NCI-H1930 (cell line): ENCODE data around the gene YES1.

ENCODE experiments used
- DNase-seq, 2 experiments: peaks; one replicate each; lab custom pipeline; 2025; lab: John Stamatoyannopoulos, UW

Gene YES1

DNA sequence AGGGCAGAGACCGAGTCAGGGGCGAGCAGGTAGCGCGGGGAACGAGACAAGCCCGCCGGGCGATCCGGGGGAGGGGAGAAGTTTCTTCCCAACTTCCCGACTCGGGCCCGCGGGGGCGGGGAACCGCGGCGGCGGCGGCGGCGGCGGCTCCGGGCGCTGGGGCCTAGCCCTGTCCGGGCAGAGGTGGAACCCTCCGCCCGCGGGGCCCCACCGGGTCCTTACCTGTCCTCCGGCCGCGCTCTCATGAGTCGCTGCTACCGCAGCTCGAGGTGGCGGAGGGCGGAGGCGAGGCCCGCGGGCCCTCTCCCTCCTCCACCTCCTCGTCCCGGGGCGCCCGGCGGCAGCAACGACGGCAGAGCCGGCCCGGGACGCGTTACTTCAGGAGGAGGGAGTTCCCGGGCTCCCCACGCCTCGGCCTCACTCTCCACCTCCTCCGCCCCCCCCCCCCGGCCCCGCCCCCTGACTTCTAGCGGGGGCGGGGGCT lies at the start of gene YES1:
Gene YES1 (minus strand): TSS at position 351 of the 484 bp plus-strand sequence. CDS start 55,415 bp downstream, outside the sequence.
- no peak for DNase-seq

DNA sequence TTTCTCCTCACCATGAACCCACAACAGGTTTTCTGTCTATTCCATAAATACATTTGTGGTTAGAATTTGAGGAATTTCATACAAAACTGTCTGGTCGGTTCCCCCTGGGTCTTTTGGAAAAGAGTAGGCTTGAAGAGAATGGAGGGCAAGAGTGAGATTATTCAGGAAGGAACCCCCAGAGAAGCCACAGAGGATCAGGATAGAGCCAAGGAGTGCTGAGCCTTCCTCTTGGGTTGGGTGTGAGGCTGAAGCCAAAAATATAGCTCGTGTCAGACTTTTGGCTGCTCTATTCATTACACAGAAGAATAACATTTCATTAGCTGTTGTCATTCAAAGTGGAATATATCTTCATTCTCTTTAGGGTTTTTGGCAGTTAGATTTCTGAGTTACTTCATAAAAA lies 45.9 kb upstream of the YES1 start:
- no peak for DNase-seq

DNA sequence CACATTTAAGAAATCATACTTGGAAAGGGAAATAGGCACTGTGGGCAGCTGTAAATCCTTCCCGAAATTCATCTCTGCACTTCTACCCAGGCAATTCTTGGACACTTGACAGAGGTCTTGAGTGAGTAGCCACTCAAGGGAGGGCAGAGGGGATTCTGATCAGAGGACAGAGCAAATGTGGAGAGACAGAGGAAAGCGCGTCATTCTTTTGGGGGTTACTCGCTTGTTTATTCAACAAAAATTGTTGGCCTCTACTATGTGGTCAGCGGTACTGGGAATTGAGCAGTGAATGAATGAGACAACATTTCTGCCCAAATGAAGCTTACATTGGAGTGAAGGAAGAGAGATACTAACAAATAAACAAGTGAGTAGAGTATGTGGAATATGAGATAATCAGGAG lies 41.4 kb upstream of the YES1 start:
- no peak for DNase-seq

DNA sequence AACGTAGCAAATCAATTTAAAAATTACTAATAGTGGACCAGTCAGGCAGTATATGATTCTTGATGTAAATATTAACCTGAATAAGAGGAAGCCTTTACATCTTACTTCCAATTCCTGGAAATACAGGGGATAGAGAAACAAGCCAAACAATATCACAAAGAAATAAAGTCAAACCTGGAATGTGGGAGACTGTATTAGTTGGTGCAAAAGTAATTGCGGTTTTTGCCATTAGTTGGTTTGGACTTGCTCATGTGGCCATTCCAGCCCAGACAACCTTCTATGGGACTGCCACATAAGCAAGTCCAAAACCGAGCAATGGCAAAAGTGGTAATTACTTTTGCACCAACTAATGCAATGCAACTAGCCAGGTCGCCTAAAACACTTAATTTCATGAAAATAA lies 38.9 kb upstream of the YES1 start:
- DNase-seq: no peak

DNA sequence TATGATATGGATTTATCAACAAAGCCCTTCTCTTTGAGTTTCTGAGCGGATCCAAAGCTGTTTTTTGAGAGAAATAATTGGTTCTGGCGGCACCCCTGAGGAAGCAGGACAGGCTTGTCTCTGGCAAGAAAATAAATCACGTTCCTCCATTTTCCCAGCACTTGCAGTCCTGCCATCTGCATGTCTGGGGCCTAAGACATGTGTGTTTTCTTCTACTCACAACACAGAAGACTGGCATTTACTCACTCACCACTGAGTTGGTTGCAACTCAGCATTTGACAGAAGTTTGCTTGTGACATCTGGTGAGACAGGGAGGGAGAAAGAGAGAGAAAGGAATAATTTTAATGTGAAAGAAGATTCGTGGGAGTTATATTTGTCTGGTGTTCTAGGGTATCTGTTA lies 37.0 kb upstream of the YES1 start:
- DNase-seq: no peak

DNA sequence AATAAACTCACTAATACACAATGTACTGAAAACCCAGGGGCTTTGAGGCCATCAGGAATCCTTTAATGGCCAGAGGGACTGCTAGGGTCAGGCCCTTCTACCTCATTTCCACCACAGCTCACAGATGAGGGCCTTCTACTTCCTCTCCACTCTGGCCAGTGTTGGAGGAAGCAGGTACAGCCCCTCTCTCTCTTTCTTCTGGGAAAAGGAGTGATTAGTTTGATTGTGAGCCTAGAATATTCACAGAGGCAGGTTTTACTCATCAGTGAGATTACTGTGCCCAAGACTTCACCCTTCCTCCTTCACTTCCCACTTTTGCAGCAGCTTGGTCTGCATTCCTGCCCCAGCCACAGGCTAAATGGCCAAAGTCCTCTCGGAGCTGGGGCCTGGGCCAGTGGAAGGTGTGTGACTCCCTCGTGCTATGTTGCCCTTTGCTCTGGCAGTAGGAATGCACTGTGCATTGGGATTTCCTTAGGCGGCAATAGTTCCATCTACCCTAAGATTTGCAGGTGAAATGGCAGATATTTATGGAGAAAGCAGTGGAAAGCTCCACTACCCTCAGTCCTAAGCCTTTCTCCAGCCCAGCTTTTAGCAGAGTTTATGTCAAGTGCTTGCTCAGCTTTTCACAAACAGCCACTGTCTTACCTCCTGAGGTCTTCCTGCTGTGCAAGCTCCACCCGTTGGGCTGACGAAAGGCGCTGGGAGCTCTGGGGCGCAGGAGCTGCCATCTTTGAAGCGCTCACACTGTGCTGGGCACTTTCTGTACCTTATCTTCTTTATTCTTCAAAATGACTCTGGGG lies 36.2 kb upstream of the YES1 start:
- DNase-seq: no peak

DNA sequence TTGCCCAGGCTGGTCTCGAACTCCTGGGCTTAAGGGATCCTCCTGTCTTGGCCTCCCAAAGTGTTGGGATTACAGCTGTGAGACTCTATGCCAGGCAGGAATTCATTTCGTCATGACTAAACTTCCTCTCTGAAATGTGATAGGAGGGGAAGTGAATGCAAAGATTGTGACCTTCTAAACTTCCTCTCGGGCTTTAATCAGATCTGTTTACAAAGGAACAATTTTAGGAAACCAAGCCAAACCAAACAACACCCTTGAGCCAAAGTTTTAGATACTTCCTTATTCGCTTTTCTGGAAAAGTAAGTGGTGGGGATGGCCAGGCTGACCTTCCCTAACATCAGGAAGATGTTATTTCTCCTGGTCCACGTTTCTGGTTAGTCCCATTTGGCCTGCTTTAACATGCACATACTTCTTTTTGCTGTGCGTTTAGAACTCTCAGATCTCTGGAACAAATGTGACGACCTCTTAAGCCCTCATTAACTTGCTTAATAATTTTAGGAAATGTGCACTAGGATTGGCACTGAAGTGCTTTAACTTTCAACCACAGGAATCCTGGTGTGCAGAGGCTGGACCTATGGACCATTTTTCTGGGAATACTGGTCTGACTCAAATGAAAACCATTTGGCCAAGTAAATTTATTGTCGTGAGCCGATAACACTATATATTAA lies 33.2 kb upstream of the YES1 start:
- no peak for DNase-seq

DNA sequence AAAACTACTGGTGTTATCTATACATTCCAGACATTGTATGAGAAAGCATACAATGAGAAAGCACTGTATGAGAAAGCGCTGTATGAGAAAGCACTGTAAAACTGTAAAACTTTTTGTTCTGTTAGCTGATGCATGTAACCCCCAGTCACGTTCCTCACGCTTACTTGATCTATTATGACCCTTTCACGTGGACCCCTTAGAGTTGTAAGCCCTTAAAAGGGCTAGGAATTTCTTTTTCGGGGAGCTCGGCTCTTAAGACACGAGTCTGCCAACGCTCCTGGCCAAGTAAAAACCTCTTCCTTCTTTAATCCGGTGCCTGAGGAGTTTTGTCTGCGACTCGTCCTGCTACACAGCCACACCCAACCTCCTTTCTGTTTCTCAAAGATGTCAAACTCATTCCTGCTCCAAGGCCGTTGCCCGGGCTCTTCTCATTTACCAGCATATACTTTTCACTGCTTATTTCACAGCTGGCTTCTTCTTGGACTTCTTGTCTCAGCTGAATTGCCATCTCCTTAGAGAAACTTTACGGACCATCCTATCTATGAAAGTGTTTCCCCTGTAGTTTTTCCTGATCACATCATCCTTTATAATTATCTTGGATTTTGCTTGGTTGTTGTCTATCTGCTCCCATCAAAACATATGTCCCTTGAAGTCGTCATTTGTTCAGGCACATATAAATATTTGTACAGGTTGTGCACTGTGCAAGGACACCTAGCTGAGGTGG lies 29.8 kb upstream of the YES1 start:
- no peak for DNase-seq

DNA sequence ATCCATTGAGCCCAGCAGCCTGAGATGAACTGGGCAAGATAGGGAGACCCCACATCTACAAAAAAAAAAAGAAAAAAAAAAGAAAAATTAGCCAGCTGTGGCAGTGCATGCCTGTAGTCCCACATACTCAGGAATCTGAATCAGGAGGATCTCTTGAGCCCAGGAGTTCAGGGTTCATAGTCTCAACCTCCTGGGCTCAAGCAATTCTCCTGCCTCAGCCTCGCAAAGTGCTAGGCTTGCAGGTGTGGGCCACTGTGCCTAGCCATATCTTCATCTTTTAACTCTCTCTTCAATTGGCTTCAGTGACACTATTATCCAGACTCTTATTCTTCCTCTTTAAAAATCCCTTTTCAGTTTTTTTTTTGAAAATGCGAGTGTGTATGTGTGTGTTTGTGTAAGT lies 28.5 kb upstream of the YES1 start:
- no peak for DNase-seq

DNA sequence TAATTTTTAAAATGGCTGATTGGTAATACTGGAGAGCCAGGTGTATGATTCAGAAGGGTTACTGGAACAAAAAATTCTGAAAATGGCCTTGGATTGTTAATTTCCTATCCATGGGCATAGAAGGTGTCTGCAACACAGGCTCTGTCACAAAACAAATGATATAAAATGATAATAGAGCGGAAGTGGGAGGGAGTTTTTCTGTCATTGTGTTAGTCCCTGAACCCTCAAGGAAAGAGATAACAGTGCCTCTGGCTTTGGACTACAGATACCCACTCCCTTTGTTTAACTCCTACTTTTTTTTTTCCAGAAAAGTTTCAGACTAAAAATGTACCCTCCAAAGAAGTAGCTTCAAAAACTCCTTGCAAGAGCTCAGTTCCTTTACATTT lies 28.0 kb upstream of the YES1 start:
- DNase-seq: no peak

DNA sequence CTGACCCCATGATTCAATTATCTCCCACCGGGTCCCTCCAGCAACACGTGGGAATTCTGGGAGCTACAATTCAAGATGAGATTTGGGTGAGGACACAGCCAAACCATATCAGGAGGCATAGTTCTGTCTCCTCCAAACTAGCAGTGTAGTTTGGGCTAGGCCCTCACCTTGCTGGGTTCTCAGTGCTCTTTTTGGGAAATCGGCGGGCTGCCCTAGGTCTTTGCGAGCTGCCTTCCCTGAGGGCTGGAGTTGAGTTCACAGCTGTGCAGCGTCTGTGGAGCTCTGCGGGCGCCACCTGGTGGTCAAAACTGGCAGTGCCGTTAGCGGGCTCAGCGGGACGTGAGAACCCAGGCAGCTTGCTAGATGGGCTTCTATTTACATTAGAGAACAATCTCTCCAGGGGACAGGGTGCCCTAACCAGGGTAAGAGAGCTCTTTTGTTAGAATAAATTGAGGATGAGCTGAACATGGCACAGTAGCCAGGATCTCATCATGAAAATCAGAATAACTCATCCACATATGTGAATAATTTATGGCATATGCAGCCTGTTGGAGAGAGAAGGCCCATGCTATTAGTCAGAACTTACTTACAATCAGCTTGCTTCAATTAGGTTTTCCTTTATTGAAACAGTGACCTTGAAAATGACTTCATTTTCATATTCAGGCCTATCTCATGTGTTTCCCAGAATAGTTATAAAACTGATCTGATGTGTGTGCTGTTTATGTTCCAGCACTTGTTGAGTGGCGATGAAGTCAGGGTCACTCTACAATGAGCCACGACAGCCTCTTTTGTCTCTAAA lies 27.4 kb upstream of the YES1 start:
- peak; percentile 32 to 38 for DNase-seq

DNA sequence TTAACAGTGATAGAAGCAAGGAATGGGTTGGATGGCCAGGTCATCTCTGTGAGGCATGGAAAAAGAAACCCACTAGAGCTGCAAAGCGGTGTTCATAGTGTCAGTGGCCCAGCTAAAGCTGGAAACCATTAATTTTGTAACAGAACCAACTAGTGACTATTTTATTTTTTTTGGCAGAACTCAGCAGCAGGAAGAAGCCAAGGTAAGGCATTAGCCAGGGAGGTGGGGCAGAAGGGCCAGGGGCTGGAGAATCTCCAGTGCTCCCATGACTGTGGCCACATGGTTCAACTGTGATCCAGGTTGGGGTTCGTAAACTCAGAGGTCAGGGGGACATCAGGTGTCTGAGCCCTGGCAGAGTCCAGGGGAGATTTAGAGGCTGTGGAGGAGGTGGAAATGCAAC lies 25.9 kb upstream of the YES1 start:
- no peak for DNase-seq

DNA sequence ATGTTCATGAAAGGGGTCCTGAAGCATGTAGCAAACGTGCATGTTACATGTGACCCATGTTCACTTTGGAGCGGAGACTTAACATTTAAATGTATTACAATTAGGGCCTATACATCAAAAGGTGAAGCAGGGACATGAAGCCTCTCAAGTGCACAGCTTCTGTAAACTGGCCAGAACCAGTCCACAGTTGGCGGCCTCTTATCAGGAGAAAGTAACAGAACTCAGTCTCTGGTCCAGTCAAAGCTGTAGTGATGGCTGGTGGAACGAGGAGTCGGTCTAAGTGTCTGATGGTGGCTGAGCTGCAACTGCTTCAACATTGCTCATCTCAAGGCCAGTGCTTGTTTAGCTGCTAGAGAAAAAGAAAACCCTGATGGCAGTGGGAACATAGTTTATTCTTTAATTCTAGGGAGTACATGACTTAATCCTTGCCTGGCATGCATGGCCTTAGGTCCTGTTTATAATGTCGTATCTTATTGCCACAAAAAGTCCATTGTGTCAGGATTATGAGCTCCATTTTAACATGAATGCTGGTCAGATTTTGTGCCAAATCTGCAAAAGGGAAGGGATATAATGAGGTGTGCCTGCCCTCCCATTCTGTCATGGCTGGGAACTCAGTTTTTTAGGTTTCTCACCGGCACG lies 22.2 kb upstream of the YES1 start:
- DNase-seq: no peak

DNA sequence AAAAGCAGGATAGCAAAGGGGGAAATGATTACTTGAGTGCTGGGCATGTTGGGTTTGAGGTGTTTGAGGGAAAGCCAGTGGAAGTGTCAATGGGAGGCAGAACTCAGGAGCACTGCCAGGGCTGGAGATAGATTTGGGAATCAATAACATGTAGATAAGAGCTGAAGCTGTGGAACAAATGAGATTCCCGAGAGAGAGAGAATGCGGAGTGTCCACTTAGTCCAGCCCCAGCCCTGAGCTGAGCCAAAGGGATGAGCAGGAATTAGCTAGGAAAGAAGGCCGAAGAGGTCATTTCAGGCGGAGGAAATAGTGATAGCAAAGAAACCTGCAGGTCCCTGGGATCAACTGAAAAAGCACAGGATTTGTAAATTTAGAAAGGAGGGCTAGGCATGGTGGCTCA lies 21.2 kb upstream of the YES1 start:
- DNase-seq: no peak

DNA sequence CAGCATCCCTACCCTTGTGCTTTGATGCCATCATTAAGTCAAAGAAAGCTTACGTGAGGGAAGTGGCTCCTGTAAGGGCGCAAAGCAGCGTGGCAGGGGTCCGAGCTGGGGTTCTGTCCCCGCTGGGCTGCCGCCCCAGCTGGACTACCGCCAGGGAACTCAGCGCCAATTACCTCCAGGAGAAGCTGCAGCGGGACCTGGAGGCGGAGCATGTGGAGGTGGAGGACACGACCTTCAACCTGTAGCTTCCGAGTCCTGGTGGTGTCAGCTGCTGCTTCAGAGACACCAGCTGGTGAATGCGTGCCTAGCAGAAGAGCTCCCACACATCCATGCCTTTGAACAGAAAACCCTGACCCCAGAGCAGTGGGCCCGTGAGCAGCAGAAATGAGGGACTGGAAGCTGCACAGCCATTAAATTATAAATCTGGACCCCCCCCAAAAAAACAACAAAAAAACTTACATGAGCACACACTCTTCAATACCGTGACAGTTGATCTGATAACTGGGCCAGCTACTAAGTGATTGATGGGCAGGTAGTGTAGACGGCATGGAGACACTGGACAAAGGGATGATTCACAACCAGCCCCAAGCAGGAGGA lies 20.1 kb upstream of the YES1 start:
- no peak for DNase-seq

DNA sequence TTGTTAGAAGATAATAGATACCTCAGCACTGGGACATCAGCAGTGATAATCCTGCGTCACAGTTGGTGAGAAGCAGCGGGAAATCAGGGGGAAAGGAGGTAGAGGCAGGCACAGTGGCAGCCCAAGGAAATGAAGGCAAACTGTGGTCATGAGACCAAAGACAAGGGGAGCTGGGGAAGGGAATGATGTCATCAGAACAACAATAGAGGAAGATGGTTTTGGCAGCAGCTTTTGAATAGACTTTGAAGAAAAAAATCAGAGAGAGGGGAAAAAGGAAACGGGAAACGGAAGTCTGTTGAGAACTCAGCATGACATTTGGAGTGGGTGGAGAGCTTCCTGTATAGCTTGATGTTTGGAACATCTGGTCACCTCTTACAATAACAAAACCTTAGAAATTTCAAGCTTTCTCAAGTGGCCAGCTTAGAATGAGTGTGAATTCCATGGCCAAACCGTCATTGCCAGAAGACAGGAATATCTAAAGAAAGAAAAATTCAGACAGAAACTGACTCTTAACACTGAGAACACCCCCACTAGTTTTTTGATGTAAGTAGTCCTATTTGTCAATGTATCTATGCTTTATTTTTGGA lies 18.4 kb upstream of the YES1 start:
- DNase-seq: no peak

DNA sequence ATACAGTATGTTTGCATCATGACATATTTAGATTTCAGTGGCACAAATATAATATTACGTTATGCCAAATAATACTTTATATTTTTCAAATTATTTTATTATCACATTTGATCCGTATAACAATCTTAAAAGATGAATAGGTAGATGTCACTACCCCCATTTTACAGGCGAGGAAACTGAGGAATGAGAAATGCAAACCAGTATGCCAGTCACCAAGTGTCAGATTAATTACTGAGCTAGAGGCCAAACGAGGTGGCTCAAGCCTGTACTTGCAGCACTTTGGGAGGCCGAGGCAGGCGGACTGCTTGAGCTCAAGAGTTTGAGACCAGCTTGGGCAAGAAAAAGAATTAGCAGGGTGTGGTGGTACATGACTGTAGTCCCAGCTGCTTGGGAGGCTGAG lies 17.4 kb upstream of the YES1 start:
- no peak for DNase-seq

DNA sequence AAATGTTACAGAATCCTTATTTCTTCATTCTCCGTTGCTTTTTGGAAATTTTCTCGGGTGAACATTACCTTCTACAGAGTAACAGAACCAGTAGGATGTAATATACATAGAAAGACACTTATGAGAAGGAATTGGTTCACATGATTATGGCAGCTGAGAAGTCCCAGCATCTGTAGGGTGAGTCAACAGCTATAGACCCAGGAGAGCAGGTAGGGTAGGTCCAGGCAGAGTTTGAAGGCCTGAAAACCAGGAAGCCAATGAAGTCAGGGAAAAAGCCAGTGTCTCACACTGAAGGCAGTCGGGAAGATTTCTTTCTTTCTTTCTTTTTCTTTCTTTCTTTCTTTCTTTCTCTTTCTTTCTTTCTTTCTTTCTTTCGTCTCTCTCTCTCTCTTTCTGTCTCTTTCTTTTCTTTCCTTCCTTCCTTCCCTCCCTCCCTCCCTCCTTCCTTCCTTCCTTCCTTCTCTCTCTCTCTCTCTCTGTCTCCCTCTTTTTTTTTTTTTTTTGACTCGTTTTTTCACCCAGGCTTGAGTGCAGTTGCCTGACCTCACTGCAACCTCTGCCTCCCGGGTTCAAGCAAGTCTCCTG lies 15.1 kb upstream of the YES1 start:
- DNase-seq: no peak

DNA sequence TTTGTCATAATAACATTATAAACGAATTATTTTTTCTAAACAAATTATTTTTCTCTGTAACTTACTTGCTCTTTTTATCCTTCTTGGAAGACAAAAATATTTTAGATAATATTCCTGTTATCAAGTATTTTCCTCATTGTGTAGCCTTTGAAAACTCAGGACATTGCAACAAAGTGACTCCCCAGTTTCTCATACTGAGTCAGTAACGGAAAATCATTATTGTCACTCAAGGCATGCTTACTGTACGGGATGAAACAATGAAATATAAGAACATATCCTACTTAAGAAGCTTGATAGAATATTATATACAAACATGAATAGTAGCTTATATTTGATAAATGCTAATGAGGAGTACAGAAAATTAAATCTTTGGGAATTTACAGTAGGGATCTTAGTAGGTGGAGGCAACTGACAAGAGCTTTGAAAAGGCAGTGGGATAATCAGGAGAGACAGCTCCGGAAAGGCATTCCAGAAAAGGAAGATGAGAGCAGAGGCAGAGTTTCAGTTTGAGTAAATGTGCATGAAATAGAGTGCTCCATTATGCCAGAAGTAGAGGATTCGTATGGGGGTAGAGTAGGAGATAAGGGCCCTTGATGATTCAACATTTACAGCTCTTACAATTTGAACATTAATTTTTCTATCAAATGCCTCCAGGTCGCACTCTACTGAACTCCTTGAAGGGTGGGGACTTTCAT lies 14.0 kb upstream of the YES1 start:
- no peak for DNase-seq

DNA sequence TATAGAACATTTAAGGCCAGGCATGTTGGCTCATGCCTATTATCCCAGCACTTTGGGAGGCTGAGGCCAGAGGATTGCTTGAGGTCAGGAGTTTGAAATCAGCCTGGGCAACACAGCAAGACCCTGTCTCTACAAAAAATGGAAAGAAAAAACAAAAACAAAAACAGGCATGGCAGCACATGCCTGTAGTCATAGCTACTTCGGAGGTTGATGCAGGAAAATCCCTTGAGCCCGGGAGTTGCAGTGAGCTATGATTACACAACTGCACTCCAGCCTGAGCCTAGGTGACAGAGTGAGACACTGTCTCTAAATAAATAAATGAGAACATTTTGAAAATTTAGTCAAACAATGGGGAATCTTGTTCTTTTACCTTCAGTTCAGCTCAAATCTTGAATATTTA lies 12.1 kb upstream of the YES1 start:
- no peak for DNase-seq
